GM21825 (cell line): Measurements from ENCODE around the gene CAPN2.

Experiments
- ATAC-seq: cut with Tn5 transposase; IDR thresholded peaks from one replicate; pipeline ENCODE4 v1.9.1; 2021; ENCODE audit warnings: mild to moderate bottlenecking, moderate library complexity; ENCODE audit not compliant: unreplicated experiment

Gene CAPN2

GRCh38 chr1:223702735-223703667 lies 9.3 kb upstream of the CAPN2 start:
- no peak for ATAC-seq

DNA sequence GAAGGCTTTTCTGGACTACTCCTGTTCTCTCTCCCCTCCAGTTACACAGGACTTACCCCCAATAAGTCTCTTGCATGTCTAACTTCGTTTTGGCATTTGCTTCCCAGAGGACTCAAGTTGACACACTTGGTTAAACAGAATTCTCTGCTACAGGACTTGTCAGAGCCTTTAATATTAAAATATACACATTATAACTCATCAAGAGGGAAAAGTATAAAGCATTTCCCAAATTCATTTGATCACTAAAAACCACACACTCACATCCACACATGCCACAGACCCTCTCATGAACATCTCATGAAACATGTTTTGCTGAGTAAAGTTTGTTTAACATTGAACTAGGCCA lies 8.7 kb upstream of the CAPN2 start:
- ATAC-seq = no peak

- no peak for ATAC-seq
These were observed 7.1 kb upstream of the CAPN2 start for GRCh38 chr1:223704921-223705878.

DNA sequence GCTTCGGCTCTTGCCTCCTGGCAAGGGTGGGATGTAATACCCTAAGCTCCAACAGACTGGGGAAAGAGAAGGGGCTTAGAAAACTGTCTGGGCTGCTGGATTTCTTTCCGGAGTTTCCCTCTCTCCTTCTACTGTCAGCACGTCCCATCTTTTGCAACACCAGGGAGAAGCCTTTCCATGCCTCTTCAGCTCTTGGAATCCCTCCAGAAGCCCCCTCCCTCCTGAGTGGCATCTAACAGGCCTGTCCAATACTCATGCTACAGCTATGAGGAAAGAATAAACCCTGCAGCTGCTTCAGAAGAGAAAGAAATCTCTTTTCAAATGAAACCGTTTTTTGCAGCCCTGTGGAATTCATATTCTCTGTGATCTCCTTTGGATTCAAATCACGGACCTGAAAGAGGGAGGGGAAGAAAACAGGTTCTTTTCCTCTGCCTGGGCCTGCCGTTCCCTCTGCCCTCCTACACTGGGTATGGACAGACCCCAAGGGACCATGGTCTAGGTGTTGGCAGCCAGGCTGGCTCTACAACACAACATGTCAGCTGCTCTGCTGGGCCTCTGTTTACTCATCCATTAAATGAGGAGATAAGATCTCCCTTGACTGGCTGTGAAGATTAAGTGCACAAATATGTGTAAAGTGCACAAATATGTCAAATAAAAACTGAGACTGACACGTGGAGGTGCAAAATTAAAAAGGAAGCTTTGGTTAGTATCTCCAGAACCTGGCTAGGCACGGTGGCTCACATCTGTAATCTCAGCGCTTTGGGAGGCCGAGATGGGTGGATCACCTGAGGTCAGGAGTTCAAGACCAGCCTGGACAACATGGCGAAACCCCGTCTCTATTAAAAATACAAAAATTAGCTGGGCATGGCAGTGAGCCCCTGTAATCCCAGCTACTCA lies 6.0 kb upstream of the CAPN2 start:
- ATAC-seq = no peak

DNA sequence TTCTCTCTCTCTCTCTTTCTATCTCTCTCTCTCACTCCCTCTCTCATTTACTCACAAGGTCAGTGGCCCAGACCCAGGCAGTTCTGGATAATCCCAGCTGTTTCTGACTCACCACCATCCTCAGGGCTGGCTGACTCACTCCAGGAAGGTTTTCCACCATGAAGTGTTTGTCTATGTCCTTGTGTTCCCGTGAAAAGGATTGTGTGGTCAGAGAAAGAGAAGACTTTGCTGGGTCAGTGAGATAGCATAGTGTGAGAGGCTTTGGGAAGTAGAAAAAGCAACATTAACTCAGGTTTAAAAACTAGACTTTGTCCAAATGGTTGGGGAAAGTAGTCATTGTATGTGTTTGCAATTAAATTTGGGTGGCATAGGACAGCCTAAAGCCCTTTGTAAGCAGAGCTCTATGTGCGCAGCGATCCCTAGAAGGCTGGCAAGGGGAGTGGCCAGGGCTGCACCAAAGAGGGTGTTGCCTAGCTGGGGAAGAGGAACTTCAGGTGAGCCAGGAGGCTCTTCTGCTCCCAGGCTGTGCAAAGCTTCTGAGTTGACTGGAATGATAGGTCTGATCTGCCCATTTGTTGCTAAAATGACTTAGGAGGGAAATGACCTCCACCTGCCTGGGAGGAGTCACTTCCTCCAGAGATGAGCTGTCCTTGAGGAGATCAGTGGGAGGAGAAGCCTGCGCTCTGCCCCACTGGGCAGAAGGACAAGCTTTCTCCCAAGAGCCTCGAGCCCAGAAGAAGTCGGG lies 4.9 kb upstream of the CAPN2 start:
- no peak for ATAC-seq

DNA sequence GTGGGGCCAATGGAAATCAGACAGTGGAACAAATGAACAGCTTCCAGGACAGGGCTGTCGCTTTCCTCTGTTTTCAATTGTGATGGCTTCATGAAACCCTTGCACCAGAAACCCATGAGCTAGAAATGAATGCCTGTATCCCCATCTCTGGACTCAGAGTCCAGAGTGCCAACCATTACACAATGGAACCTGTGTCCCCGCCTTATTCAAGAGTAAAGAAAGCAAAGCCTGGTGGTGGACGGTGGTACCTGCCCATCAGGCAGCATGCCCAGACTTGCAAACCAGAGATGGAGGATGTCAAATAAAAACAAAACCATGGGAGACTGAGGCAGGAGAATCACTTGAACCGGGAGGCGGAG lies 4.4 kb upstream of the CAPN2 start:
- ATAC-seq = no peak

GRCh38 chr1:223708651-223709268 lies 3.6 kb upstream of the CAPN2 start:
- no peak for ATAC-seq

DNA sequence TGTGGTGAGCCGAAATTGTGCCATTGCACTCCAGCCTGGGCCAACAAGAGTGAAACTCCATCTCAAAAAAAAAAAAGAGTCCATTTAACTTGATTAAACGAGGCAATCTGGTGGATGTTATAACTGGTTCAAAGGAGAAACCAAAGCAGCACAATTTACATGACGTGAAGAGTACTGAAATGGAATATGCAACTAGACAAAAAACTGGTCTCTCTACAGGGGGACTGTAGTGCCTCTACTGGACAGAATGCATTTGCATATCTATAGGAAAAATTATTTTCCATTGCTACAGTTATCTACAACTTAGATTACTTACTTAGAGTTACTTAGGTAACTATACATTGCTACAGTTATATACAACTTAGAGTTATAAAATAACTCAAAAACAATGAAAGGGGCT lies 2.7 kb upstream of the CAPN2 start:
- ATAC-seq = no peak

DNA sequence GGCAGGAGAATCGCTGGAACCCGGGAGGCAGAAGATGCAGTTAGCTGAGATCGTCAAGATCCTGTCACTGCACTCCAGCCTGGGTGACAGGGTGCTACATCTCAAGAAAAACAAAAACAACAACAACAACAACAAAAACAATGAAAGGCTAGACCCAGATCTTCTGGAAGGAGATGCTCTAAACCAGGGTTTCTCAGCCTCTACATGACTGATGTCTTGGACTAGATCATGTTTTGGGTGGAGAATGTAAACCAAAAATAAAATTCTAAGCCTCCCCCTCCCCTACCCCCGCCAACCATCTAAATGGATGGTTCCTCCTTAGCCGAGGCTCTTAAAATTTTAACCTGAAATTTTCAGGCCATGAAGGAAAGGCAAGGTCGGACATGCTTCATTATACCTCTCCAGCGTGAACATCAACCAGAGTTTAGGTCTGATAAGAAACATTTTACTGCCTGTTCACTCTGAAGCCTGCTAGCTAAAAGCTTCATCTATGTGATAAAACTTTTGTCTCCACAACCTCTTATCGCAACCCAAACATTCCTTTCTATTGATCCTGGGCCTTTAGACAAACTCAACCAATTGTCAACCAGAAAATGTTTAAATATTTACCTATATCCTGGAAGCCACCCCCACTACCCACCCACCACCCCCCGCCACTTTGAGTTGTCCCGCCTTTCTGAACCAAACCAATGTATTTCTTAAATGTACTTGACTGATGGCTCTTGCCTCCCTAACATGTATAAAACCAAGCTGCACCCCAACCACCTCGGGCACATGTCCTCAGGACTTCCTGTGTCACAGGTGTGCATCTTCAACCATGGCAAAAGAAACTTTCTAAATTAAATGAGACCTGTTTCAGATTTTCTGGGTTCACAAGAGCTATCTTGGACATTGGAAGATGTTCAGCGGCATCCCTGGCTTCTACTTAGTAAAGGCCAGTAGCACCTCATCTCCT lies 1.9 kb upstream of the CAPN2 start:
- no peak for ATAC-seq

DNA sequence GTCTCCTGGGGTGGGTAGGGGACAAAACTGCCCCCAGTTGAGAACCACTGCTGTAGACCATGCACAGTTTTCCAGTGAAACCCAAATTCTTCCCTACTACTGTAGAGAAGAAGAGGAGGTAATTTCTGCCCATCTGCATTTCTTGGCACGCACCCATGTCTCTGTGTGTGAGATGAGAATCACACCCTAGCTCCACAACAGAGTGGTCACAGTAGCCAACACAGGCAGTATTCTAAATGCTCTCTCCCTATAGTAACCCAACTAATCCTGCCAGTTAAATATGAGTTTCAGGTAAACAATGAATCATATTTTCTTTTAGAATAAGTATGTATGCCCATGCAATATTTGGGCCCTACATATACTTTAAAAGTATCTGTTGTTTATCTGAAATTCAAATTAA lies 1.2 kb upstream of the CAPN2 start:
- no peak for ATAC-seq

DNA sequence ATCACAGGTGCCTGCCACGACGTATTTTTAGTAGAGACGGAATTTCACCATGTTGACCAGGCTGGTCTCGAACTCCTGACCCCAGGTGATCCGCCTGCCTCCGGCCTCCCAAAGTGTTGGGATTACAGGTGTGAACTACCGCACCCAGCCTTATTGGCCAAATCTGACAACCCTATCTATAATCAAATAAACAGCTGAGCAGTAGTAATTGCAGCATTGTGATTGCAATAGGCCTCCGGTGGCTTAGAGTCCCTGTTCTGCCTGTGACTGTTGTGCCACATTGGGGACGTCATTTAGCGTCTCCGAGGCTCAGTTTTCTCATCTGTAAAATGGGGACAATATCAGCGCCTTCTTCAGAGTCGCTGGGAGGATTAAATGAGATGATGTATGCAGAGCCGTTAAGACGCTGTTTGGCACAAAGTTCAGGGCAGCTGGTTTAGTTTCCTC lies 569 bp upstream of the CAPN2 start:
- ATAC-seq = no peak

- peak; percentile 25 for ATAC-seq
These were observed 623 bp downstream of the CAPN2 start for GRCh38 chr1:223712850-223713474.

DNA sequence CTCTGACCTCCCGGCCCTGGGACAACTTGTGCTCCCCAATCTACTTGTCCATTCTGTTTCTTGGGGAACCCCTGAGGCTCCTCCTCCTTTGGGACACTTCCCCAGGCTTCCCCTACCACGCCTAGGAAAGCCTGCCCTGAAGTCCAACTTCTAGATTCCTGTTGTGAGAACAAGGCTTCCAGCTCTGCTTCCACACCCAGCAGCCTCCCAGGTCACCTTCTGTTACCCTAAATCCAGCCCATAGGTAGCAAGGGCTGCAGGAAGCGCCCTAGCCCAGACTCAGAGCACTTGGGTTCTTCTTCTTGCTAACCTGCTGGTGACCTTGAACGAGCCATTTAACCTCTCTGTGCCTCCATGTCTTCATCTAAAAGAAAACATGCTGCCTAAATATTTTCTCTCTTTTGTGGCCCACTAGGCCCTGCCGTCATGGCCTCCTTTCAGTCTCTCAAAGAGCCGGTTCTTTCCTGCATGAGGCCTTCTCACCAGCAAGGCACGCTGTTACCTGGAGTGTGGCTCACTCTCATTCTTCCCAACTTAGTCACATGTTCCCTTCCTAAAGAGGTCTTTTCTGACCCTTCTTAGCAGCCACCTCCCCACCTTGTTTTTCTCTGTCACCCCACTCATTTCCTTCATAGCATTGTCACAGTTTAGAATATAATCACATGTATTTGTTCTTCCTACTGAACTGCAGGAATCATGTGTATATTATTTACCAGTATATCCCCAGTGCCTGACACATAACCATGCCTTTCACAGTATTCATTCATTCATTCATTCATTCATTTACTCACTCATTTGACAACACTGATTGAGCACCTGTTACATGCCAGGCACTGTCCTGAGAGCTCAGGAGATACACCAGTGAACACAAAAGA lies 1.4 kb downstream of the CAPN2 start:
- no peak for ATAC-seq

GRCh38 chr1:223714421-223714724 lies 2.0 kb downstream of the CAPN2 start:
- no peak for ATAC-seq

DNA sequence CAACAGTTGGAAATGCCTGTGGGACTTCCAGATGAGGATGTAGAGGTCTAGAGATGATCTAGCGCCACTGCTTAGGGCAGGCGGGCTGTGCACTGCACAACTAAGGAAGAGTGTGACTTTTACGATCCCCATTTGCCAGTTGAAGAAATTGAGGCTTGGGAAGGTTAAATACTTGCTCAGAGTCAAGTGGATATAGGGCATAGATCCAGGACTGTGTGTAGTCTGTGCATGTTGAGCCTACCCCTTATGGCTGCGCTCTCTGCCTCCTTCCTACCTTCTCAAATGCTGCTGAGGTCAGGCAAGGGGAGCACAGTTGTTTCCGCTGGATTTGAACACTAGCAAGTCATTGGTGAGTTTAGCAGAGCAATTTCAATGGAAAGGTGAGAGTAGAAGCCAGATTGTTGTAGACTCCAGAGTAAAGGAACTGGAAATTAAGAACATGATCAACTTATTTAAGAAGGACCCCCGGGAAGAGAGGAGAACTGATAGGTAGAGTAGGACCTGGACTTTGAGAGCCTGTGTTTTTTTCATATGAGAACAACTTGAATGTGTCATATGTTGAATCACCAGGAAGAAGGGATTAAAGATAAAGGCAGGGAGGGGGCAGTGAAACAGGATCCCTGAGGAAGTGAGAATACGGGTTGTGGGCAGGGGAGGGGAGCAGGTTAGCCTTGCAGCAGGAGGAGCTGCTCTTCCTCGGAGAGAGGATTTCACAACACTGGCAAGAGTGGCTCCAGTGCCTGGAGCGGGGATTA lies 2.7 kb downstream of the CAPN2 start:
- no peak for ATAC-seq

- no peak for ATAC-seq
These were observed 3.3 kb downstream of the CAPN2 start for GRCh38 chr1:223715604-223716172.
